WTC11 (cell line): ENCODE measurements around the gene KCND2.

Experiments used
- AR ChIP-seq: fragments of 250-450 bp; sonication (Bioruptor Pico); IDR thresholded peaks from 2 replicates; pipeline ENCODE4 v1.9.0; 2021; ENCODE audit warnings: mild to moderate bottlenecking
- CREB1 ChIP-seq: sonication (generic); formaldehyde crosslinking; IDR thresholded peaks from 2 replicates; pipeline ENCODE4 v1.8.0; 2023; ENCODE audit warnings: mild to moderate bottlenecking, missing genetic modification reagents
- ELF4 ChIP-seq: sonication (generic); formaldehyde crosslinking; IDR thresholded peaks from 2 replicates; pipeline ENCODE4 v1.8.1; 2022; ENCODE audit warnings: low read depth, mild to moderate bottlenecking, moderate library complexity, missing genetic modification reagents
- ESRRA ChIP-seq: sonication (generic); formaldehyde crosslinking; IDR thresholded peaks from 2 replicates; pipeline ENCODE4 v1.8.1; 2022; ENCODE audit warnings: mild to moderate bottlenecking, missing genetic modification reagents, borderline replicate concordance
- FOXJ3 ChIP-seq: sonication (generic); formaldehyde crosslinking; IDR thresholded peaks from 2 replicates; pipeline ENCODE4 v1.9.0; 2021; ENCODE audit warnings: missing genetic modification reagents, mild to moderate bottlenecking, borderline replicate concordance
- GRHL2 ChIP-seq: fragments of 250-450 bp; sonication (Bioruptor Pico); IDR thresholded peaks from 2 replicates; pipeline ENCODE4 v1.8.0; 2022; ENCODE audit warnings: mild to moderate bottlenecking, moderate library complexity; ENCODE audit not compliant: insufficient replicate concordance, severe bottlenecking
- JUN ChIP-seq: sonication (generic); formaldehyde crosslinking; IDR thresholded peaks from 2 replicates; pipeline ENCODE4 v1.8.0; 2023; ENCODE audit warnings: mild to moderate bottlenecking, missing genetic modification reagents
- SMAD4 ChIP-seq: sonication (generic); formaldehyde crosslinking; IDR thresholded peaks from 2 replicates; pipeline ENCODE4 v1.8.0; 2022; ENCODE audit warnings: mild to moderate bottlenecking, missing genetic modification reagents
- ZMAT4 ChIP-seq: fragments of 250-450 bp; sonication (Bioruptor Pico); IDR thresholded peaks from 2 replicates; pipeline ENCODE4 v1.9.0; 2021; ENCODE audit warnings: mild to moderate bottlenecking
- ZNF138 ChIP-seq: sonication (generic); formaldehyde crosslinking; conservative IDR thresholded peaks from 2 replicates; pipeline ENCODE4 v1.8.1; 2022; ENCODE audit warnings: mild to moderate bottlenecking, moderate library complexity, missing genetic modification reagents
- ZNF416 ChIP-seq: fragments of 250-450 bp; sonication (Bioruptor Pico); IDR thresholded peaks from 2 replicates; pipeline ENCODE4 v1.9.0; 2021; ENCODE audit warnings: mild to moderate bottlenecking, inconsistent platforms
- ZSCAN18 ChIP-seq: fragments of 250-450 bp; sonication (Bioruptor Pico); IDR thresholded peaks from 2 replicates; pipeline ENCODE4 v2.1.2; 2022; ENCODE audit warnings: mild to moderate bottlenecking, moderate library complexity
- TF ChIP-seq, protein P1 (sequence below): fragments of 200-600 bp; IDR thresholded peaks from 2 replicates; pipeline ENCODE4 v1.8.0; 2022; ENCODE audit warnings: antibody characterized with exemption
- TF ChIP-seq, protein P2 (sequence below): sonication (generic); formaldehyde crosslinking; IDR thresholded peaks from 2 replicates; pipeline ENCODE4 v1.8.1; 2023; ENCODE audit warnings: mild to moderate bottlenecking, missing genetic modification reagents, moderate library complexity

- TF ChIP-seq, protein P1, sequence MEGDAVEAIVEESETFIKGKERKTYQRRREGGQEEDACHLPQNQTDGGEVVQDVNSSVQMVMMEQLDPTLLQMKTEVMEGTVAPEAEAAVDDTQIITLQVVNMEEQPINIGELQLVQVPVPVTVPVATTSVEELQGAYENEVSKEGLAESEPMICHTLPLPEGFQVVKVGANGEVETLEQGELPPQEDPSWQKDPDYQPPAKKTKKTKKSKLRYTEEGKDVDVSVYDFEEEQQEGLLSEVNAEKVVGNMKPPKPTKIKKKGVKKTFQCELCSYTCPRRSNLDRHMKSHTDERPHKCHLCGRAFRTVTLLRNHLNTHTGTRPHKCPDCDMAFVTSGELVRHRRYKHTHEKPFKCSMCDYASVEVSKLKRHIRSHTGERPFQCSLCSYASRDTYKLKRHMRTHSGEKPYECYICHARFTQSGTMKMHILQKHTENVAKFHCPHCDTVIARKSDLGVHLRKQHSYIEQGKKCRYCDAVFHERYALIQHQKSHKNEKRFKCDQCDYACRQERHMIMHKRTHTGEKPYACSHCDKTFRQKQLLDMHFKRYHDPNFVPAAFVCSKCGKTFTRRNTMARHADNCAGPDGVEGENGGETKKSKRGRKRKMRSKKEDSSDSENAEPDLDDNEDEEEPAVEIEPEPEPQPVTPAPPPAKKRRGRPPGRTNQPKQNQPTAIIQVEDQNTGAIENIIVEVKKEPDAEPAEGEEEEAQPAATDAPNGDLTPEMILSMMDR: no peak
- TF ChIP-seq ZNF416 (CRISPR knock-in tag): no peak
- TF ChIP-seq JUN: no peak
- no peak for TF ChIP-seq GRHL2 (CRISPR knock-in tag)
- TF ChIP-seq ELF4: no peak
- no peak for TF ChIP-seq CREB1 (CRISPR knock-in tag)
- no peak for TF ChIP-seq ZMAT4
- TF ChIP-seq, protein P2, sequence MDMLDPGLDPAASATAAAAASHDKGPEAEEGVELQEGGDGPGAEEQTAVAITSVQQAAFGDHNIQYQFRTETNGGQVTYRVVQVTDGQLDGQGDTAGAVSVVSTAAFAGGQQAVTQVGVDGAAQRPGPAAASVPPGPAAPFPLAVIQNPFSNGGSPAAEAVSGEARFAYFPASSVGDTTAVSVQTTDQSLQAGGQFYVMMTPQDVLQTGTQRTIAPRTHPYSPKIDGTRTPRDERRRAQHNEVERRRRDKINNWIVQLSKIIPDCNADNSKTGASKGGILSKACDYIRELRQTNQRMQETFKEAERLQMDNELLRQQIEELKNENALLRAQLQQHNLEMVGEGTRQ (CRISPR knock-in tag): no peak
- no peak for TF ChIP-seq ZSCAN18 (CRISPR knock-in tag)
- TF ChIP-seq AR (CRISPR knock-in tag): no peak
- TF ChIP-seq ZNF138 (CRISPR knock-in tag): no peak
- TF ChIP-seq FOXJ3 (CRISPR knock-in tag): no peak
- no peak for TF ChIP-seq SMAD4 (CRISPR knock-in tag)
- no peak for TF ChIP-seq ESRRA
Measured at GRCh38 chr7:120526902-120527509, 254.0 kb downstream of the KCND2 start.
